HepG2 (cell line): Measurements from ENCODE around the gene PTPRF. TPM values are rescaled to one million over a fixed set of nuclear protein-coding genes. Genes with fewer than 3 reads are reported as not detected.

Experiments
- ATAC-seq: fragments of 200-7000 bp; cut with Tn5 transposase; 3 replicates; pipeline ENCODE4 v1.9.1; 2020; ENCODE audit warnings: mild to moderate bottlenecking, moderate library complexity
- BruUV-seq: library from RNA; stranded (reverse); fragments of 400-500 nt; replicated peaks from 2 replicates; lab custom pipeline; 2021; lab: Mats Ljungman, UMichigan
- CTCF ChIA-PET: fragments of 300-600 bp; formaldehyde crosslinking; extraction: SDS; loops from one replicate; lab custom pipeline; 2021; ENCODE audit warnings: low total read pairs, inconsistent platforms, low intra/inter-chr PET ratio; lab: Yijun Ruan, JAX
- POLR2A ChIA-PET: fragments of 350-600 bp; sonication (Branson Sonifier 250); formaldehyde crosslinking; loops from one replicate; lab custom pipeline; 2020; ENCODE audit warnings: antibody characterized with exemption, inconsistent platforms; lab: Yijun Ruan, JAX
- DNase-seq: peaks from one replicate; pipeline ENCODE4 v3.0.0-alpha.2; 2015; ENCODE audit warnings: low spot score
- FAIRE-seq: peaks from 3 replicates; lab custom pipeline; 2011; peaks lifted over from hg19 to GRCh38; lab: Jason Lieb, UNC
- H2AFZ ChIP-seq: one replicate; pipeline ENCODE4 v1.6.1; 2011; ENCODE audit warnings: low read length, inconsistent platforms
- H3K27ac ChIP-seq: fragments of 300-600 bp; 3 replicates; pipeline ENCODE4 v1.8.0; 2011; ENCODE audit warnings: mixed run types, mild to moderate bottlenecking, mixed read lengths, low read length, inconsistent platforms; ENCODE audit not compliant: insufficient read depth; ENCODE audit errors: extremely low read length
- H3K27me3 ChIP-seq, 2 experiments: fragments of 200-600 bp in 1 of 2; 2 replicates in 1 of 2; 3 replicates in 1 of 2; pipeline versions ENCODE4 v1.6.0 to v1.8.0; 2011; ENCODE audit warnings: low read length in 2 of 2, mild to moderate bottlenecking in 2 of 2, moderate library complexity in 2 of 2, inconsistent platforms in 1 of 2; ENCODE audit not compliant: insufficient read depth in 2 of 2, control insufficient read depth in 1 of 2
- H3K36me3 ChIP-seq, 2 experiments: fragments of 200-600 bp in 1 of 2; replicated peaks in 1 of 2; 2 replicates in 1 of 2; 3 replicates in 1 of 2; pipeline versions ENCODE4 v1.5.1 to v1.8.0; 2011; ENCODE audit warnings: low read length in 2 of 2, inconsistent platforms in 1 of 2; ENCODE audit not compliant: insufficient read depth in 2 of 2, control insufficient read depth in 1 of 2
- H3K4me1 ChIP-seq: 2 replicates; pipeline ENCODE4 v1.5.1; 2012; ENCODE audit warnings: low read length, inconsistent platforms; ENCODE audit not compliant: insufficient read depth
- H3K4me2 ChIP-seq: 2 replicates; pipeline ENCODE4 v1.6.0; 2011; ENCODE audit warnings: low read depth, low read length, inconsistent platforms
- H3K4me3 ChIP-seq, 3 experiments: fragments of 200-600 bp in 1 of 3; sonication (generic), shearing (Covaris generic) in 1 of 3; replicated peaks in 1 of 3; 2 replicates each; pipeline ENCODE4 v1.5.1; 2011 to 2016; ENCODE audit warnings: low read length in 3 of 3, inconsistent platforms in 2 of 3, low read depth in 2 of 3, mild to moderate bottlenecking in 2 of 3, control low read depth in 1 of 3, mixed read lengths in 1 of 3; ENCODE audit not compliant: insufficient read depth in 1 of 3
- H3K79me2 ChIP-seq: one replicate; pipeline ENCODE4 v1.6.1; 2011; ENCODE audit warnings: low read length, inconsistent platforms; ENCODE audit not compliant: insufficient read depth
- H3K9ac ChIP-seq: 2 replicates; pipeline ENCODE4 v1.6.0; 2011; ENCODE audit warnings: mild to moderate bottlenecking, low read depth, low read length, inconsistent platforms; ENCODE audit not compliant: insufficient read depth
- H3K9me3 ChIP-seq: 2 replicates; pipeline ENCODE4 v1.5.1; 2012; ENCODE audit warnings: mild to moderate bottlenecking, low read length
- H4K20me1 ChIP-seq: 2 replicates; pipeline ENCODE4 v1.6.0; 2011; ENCODE audit warnings: inconsistent platforms, mild to moderate bottlenecking, low read length, moderate library complexity; ENCODE audit not compliant: insufficient read depth
- AFF4 ChIP-seq: sonication (generic); formaldehyde crosslinking; IDR thresholded peaks from 2 replicates; pipeline ENCODE4 v1.4.0; 2020; ENCODE audit warnings: missing genetic modification reagents
- ISL2 ChIP-seq: sonication (generic); formaldehyde crosslinking; IDR thresholded peaks from 2 replicates; pipeline ENCODE4 v1.5.0; 2020; ENCODE audit warnings: missing genetic modification reagents
- SNAPC5 ChIP-seq: sonication (generic); formaldehyde crosslinking; IDR thresholded peaks from 2 replicates; pipeline ENCODE4 v1.8.1; 2023; ENCODE audit warnings: mild to moderate bottlenecking, missing genetic modification reagents, borderline replicate concordance
- ZFP36L2 ChIP-seq: sonication (generic); formaldehyde crosslinking; IDR thresholded peaks from 2 replicates; pipeline ENCODE4 v1.4.0; 2020; ENCODE audit warnings: missing genetic modification reagents
- ZNF629 ChIP-seq: sonication (generic); formaldehyde crosslinking; conservative IDR thresholded peaks from 2 replicates; pipeline ENCODE4 v1.5.0; 2020; ENCODE audit warnings: missing genetic modification reagents
- WGBS: methylation state at CpG from one replicate; pipeline ENCODE4 v1.1.6; 2017; ENCODE audit warnings: low lambda C conversion rate; 5-methylcytosine and 5-hydroxymethylcytosine counted together
- in situ Hi-C: cut with HindIII; loops from 2 replicates; pipeline ENCODE4 v1.10.0; 2017; ENCODE audit warnings: low pct_unique_long_range_greater_than_20kb; ENCODE audit not compliant: extremely low pct_ligation_motif_present
- intact Hi-C: fragments of 100-400 bp; cut with micrococcal nuclease; formaldehyde crosslinking; loops from one replicate; pipeline ENCODE4 v1.10.0; 2022; ENCODE audit not compliant: unreplicated experiment
- polyA plus RNA-seq, 8 experiments: library from polyadenylated mRNA; depleted of rRNA in 3 of 8; stranded (reverse) in 7 of 8; unstranded in 1 of 8; fragments of >200 nt; fragmentation: Illumina TruSeq in 4 of 8; extraction: Trizol in 4 of 8; gene quantifications; 2 replicates each; pipeline versions ENCODE4 v1.2.1 to v1.2.3, GENCODE V29; 2011 to 2016; ENCODE audit warnings: low read depth in 4 of 8, missing spikeins in 1 of 8, mixed read lengths in 1 of 8; ENCODE audit not compliant: insufficient read depth in 1 of 8
- total RNA-seq, 5 experiments: library from RNA; depleted of rRNA; stranded (reverse); fragments of >200 nt; fragmentation: Illumina TruSeq; extraction: Trizol; gene quantifications; 2 replicates each; pipeline ENCODE4 v1.2.3, GENCODE V29; 2016; ENCODE audit warnings: low read depth in 1 of 5
- TF ChIP-seq, protein P1 (sequence below): sonication (generic); formaldehyde crosslinking; IDR thresholded peaks from 2 replicates; pipeline ENCODE4 v1.5.1; 2020; ENCODE audit warnings: missing genetic modification reagents, mild to moderate bottlenecking, borderline replicate concordance
- TF ChIP-seq, protein P2 (sequence below): sonication (generic); formaldehyde crosslinking; IDR thresholded peaks from 2 replicates; pipeline ENCODE4 v1.5.1; 2020; ENCODE audit warnings: mild to moderate bottlenecking, missing genetic modification reagents, borderline replicate concordance

Gene PTPRF
- total and polyA plus RNA-seq, 2 of the 13 experiments (the other 11 are each of a cell fraction or from before 2014, with no cell fraction given) = 55.9 to 167 TPM

DNA sequence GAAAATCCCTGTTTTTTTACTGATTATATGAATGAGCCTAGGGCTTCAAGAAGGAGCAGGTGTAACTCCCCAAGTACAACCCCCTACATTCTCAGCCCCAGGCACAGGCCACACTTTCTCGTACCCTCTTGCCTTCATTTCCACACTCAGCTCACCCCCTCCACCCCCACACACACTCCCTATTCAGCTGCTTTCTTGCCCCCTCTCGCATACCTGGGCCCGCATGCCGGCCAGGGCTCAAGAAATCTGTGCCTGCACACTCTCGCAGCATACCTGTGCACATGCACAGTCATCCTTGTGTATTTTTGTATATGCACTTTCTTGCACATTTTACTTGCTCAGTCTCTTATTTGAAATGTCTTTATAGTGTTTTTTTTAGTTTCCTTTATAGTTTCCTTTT lies 2.0 kb downstream of the PTPRF start (continued):
- TF ChIP-seq AFF4 (no peak), SNAPC5 (no peak), ISL2 (CRISPR knock-in tag) (no peak)
- TF ChIP-seq, protein P1, sequence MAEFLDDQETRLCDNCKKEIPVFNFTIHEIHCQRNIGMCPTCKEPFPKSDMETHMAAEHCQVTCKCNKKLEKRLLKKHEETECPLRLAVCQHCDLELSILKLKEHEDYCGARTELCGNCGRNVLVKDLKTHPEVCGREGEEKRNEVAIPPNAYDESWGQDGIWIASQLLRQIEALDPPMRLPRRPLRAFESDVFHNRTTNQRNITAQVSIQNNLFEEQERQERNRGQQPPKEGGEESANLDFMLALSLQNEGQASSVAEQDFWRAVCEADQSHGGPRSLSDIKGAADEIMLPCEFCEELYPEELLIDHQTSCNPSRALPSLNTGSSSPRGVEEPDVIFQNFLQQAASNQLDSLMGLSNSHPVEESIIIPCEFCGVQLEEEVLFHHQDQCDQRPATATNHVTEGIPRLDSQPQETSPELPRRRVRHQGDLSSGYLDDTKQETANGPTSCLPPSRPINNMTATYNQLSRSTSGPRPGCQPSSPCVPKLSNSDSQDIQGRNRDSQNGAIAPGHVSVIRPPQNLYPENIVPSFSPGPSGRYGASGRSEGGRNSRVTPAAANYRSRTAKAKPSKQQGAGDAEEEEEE (CRISPR knock-in tag) = no peak

GRCh38 chr1:43533584-43533983 lies 2.9 kb downstream of the PTPRF start:
- ATAC-seq (no peak), DNase-seq (no peak), FAIRE-seq (no peak)
- Histone ChIP-seq H4K20me1 (peaks cover 38% of the 10 kb centered on the region), H3K9me3 (no peaks in the 10 kb centered on the region), H3K36me3 (peaks cover 7 to 14% of the 10 kb centered on the region in 2 experiments; a peak in 2 of 5 replicates), H2AFZ (no peak overlapping the region), H3K79me2 (peaks cover 71% of the 10 kb centered on the region), H3K4me3 (peak overlapping the region in 1 of 3 experiments; percentile 14; a peak in 1 of 6 replicates), H3K4me1 (peaks cover 77% of the 10 kb centered on the region), H3K27me3 (no peaks in the 10 kb centered on the region), H3K9ac (no peak overlapping the region; the same call in 1 of the 2 replicates), H3K27ac (no peak overlapping the region), H3K4me2 (peak overlapping the region; percentile 91)
- ChIA-PET POLR2A (interaction anchor here (0.8 to 8.6 kb wide), 4 partner anchors 8 to 117 kb away, joined by 3 to 87 read pairs (median 5); partner anchors contain the start of gene KDM4A), CTCF (no interaction called here)
- 81% methylated on average over 9 of the region's 9 CpGs for WGBS
- in situ Hi-C loops = no loop called here
- intact Hi-C loops = loop anchor here (5.0 kb wide), 1 partner anchor 119 kb away; the partner anchor contains the start of gene KDM4A
- BruUV-seq = no TSS peak
- TF ChIP-seq, protein P2, sequence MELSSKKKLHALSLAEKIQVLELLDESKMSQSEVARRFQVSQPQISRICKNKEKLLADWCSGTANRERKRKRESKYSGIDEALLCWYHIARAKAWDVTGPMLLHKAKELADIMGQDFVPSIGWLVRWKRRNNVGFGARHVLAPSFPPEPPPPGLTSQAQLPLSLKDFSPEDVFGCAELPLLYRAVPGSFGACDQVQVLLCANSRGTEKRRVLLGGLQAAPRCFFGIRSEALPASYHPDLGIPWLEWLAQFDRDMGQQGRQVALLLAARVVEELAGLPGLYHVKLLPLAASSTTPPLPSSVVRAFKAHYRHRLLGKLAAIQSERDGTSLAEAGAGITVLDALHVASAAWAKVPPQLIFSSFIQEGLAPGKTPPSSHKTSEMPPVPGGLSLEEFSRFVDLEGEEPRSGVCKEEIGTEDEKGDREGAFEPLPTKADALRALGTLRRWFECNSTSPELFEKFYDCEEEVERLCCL (CRISPR knock-in tag) = no peak
- TF ChIP-seq ZNF629 (CRISPR knock-in tag) (0 out of 2 replicates have a peak, but pooled peaks have one; percentile 43), ZFP36L2 (CRISPR knock-in tag) (no peak)
- TF ChIP-seq, all 625 proteins: peak for 1
